Activated naive CD8-positive, alpha-beta T cell treated with anti-CD3 and anti-CD28 coated beads for 36 hours (primary cell): ENCODE measurements around the gene TEC. TPM values are rescaled to one million over a fixed set of nuclear protein-coding genes. Genes with fewer than 3 reads are reported as not detected.

Source experiments
- DNase-seq: peaks from one replicate; pipeline ENCODE4 v3.0.0; 2021
- H3K27ac Mint-ChIP-seq: one replicate; pipeline ENCODE4 v1.8.0; 2022; ENCODE audit warnings: mild to moderate bottlenecking, moderate library complexity, mixed read lengths
- H3K27me3 Mint-ChIP-seq: one replicate; pipeline ENCODE4 v1.8.0; 2022; ENCODE audit warnings: mild to moderate bottlenecking, mixed read lengths
- H3K36me3 Mint-ChIP-seq: one replicate; pipeline ENCODE4 v1.8.0; 2021; ENCODE audit warnings: mild to moderate bottlenecking, mixed read lengths
- H3K4me1 Mint-ChIP-seq: one replicate; pipeline ENCODE4 v1.8.0; 2021; ENCODE audit warnings: mixed read lengths
- H3K4me3 Mint-ChIP-seq: one replicate; pipeline ENCODE4 v1.8.0; 2022; ENCODE audit warnings: mild to moderate bottlenecking, moderate library complexity, mixed read lengths
- H3K9me3 Mint-ChIP-seq: one replicate; pipeline ENCODE4 v1.8.0; 2022; ENCODE audit warnings: mixed read lengths
- total RNA-seq, 2 experiments: library from RNA; stranded (reverse); gene quantifications; one replicate each; pipeline ENCODE4 v1.2.3, GENCODE V29; 2021

Gene TEC
- total RNA-seq, 2 experiments from 2014 or later, result 3.4 to 3.9 TPM

DNA sequence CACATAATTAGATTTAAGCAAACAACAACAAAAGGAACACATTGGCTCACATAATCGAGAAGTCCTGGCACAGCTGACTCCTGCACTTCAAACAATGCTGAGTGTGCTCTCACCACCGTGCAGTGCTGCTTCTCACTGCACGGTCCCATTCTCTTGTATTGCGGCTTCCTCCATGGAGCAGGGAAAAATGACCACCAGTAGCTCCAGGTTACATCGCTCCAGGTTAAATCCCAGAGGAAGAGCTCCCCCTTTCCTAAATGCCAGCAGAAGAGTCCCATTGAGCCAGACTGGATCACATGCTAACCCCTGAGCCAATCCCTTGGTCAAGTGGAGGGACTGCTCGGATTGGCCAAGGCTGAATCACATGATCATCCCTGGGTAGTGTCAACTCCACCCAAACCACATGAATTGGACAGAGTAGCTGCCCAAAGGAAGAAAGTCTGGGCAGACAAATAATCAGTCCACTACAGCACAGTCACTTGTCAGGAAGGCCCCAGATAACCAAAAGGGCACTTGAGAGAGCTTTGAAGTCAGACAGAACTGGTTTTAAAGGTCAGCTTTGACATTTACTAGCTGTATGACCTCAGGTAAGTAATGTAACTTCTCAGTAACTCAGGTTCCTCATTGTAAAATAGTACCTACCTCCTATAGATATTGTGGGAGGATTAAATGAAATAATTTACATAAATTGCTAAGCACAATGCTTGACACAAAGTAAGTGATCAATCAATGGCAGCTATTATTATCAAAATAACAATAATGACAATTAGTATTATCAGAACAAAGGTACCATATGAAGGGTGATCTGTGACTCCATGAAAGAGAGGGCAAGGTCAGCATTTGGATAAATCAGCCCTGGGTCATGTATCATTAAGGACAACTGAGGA lies 14.3 kb downstream of the TEC start:
- peaks cover 10% of the 10 kb centered on the region for H3K4me1 Mint-ChIP-seq
- no peaks in the 10 kb centered on the region for H3K9me3 Mint-ChIP-seq
- H3K36me3 Mint-ChIP-seq, result no peaks in the 10 kb centered on the region
- H3K27me3 Mint-ChIP-seq, result no peaks in the 10 kb centered on the region
- no peak overlapping the region for H3K27ac Mint-ChIP-seq
- no peak overlapping the region for H3K4me3 Mint-ChIP-seq
- no peak for DNase-seq

DNA sequence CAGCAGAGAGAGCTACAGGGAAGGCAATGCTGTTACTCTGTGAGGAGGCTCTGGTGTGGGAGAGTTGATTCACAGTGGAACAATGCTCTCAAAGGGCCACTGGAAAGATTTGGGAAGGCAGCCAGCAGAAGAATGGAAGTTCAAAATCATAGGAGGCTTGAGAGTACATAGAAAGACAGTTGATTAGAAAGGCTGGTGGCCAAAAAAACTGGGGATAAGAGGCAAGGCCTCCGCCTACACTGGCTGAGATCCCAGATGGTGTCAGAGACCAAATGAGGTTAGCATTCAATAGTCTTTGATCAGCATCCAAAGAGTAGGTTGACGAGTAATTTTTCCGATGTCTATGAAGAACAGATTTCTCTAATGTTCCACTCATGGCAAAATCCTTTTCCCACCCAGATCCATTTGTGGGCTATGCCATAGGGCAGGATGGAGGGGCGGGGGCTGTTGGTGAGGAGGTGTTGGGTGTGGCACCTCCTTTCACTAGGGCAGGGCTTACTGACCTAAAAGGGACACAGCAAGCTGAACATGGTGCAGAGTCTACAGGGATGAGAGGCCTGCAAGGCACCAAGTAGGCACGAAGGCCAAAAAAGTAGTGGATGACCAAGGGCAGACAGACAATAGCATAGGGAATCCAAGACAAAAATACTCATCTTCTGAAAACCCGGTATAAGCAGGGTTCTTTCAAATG lies 15.1 kb downstream of the TEC start:
- Mint-ChIP-seq H3K27ac (no peak overlapping the region), H3K4me1 (peaks cover 6% of the 10 kb centered on the region), H3K9me3 (no peaks in the 10 kb centered on the region), H3K27me3 (no peaks in the 10 kb centered on the region), H3K36me3 (no peaks in the 10 kb centered on the region), H3K4me3 (no peak overlapping the region)
- no peak for DNase-seq

GRCh38 chr4:48252313-48252712 lies 17.3 kb downstream of the TEC start:
- no peak overlapping the region for H3K4me3 Mint-ChIP-seq
- no peaks in the 10 kb centered on the region for H3K9me3 Mint-ChIP-seq
- H3K36me3 Mint-ChIP-seq, result no peaks in the 10 kb centered on the region
- peaks cover 2% of the 10 kb centered on the region for H3K4me1 Mint-ChIP-seq
- no peaks in the 10 kb centered on the region for H3K27me3 Mint-ChIP-seq
- no peak for DNase-seq
- no peak overlapping the region for H3K27ac Mint-ChIP-seq

DNA sequence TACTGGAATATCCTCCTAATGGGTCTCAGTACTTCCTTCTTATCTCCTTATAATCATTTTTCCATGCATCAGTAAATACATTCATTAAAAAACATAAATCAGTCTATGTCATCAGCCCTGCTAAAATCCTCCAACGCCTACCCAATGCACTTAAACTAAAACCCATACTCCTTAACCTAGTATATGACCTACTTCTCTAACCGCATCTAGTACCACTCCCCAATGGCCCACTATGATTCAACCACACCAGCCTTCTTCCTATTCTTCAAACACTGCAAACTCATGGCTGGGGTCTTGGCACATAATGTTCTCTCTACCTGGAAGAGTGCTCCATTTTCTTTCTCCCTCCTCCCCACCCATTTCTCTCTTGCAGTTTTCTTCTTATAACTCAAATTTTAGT lies 18.7 kb downstream of the TEC start:
- Mint-ChIP-seq H3K27me3 (no peaks in the 10 kb centered on the region), H3K27ac (no peak overlapping the region), H3K9me3 (no peaks in the 10 kb centered on the region), H3K4me3 (no peak overlapping the region), H3K4me1 (peaks cover 6% of the 10 kb centered on the region), H3K36me3 (no peaks in the 10 kb centered on the region)
- no peak for DNase-seq

DNA sequence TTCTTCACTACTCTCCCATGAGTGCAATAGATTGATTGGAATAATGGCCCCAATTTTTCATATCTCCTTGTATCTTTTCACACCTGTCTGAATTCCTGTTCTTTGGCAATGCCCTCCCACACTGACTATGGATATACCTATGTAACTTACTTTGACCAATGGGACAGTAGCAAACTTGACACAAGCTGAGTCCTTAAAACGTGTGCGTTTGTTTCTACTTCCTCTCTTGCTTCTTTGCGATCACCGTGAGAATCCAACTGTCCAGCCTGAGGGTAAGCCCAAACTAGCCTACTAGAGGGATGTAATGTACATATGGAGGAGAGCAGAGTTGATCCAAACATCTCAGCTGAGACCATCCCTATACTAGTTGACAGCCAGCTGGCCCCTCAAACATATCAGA lies 19.3 kb downstream of the TEC start:
- no peak for DNase-seq
- H3K27ac Mint-ChIP-seq, result no peak overlapping the region
- no peaks in the 10 kb centered on the region for H3K36me3 Mint-ChIP-seq
- H3K27me3 Mint-ChIP-seq, result no peaks in the 10 kb centered on the region
- H3K4me1 Mint-ChIP-seq, result peaks cover 4% of the 10 kb centered on the region
- no peak overlapping the region for H3K4me3 Mint-ChIP-seq
- H3K9me3 Mint-ChIP-seq, result no peaks in the 10 kb centered on the region

DNA sequence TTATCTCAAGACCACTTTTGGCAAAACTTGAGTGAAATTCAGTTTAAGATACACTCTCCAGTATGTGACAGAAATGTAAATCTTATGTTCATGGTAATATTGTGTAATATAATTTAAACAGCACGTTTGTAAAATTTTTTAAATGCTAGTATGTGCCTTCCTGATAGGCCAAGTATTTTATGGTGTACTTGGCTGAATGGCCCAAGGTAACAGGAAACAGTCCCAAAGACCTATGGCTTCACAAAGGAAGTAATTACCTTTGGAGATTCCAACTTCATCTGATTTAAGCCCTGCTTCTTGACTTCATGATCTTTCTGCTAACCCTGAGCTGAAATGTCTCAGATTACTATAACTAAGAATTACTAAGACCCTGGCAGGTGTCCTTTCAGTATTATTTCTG lies 20.3 kb downstream of the TEC start:
- Mint-ChIP-seq H3K27ac (no peak overlapping the region), H3K27me3 (no peaks in the 10 kb centered on the region), H3K36me3 (no peaks in the 10 kb centered on the region), H3K9me3 (peaks cover 1% of the 10 kb centered on the region), H3K4me1 (peaks cover 4% of the 10 kb centered on the region), H3K4me3 (no peak overlapping the region)
- DNase-seq, result no peak

- peaks cover 2% of the 10 kb centered on the region for H3K36me3 Mint-ChIP-seq
- no peak for DNase-seq
- H3K4me1 Mint-ChIP-seq, result peaks cover 4% of the 10 kb centered on the region
- no peak overlapping the region for H3K4me3 Mint-ChIP-seq
- no peaks in the 10 kb centered on the region for H3K27me3 Mint-ChIP-seq
- no peak overlapping the region for H3K27ac Mint-ChIP-seq
- H3K9me3 Mint-ChIP-seq, result peaks cover 1% of the 10 kb centered on the region
These were observed 21.1 kb downstream of the TEC start for GRCh38 chr4:48248559-48248953.

DNA sequence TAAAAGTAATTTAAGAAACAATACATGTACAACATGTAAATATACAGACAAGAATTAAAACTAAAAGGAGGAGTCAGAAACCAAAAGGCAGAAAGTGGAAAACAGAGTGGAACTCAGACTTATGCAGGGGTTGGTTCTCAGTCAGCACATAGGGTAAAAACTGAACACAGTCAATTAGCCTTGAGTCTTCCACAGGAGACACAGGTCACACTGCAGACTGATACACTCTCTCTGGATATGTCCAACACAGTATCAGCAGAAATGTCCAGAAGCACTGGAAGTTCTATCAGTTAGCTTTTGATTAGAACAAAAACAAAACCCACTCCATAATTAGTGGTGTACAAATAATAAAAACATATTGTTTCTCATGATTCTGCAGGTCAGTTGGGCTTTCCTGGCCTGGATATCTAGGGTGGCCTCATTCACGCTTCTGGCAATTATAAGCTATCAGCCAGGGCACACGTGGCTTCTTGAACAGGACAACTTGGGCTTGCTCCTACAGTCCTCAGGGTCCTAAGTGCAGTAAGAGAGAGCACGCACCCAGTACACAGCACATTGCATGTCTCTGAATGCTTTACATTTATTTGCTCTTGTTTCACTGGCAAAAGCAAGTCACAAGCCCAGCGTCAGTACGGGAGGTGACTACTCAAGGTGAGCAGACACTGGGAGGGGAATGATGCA lies 21.6 kb downstream of the TEC start:
- DNase-seq, result no peak
- Mint-ChIP-seq H3K4me3 (no peak overlapping the region), H3K9me3 (peaks cover 1% of the 10 kb centered on the region), H3K27me3 (no peaks in the 10 kb centered on the region), H3K27ac (no peak overlapping the region), H3K36me3 (peaks cover 2% of the 10 kb centered on the region), H3K4me1 (peaks cover 4% of the 10 kb centered on the region)

GRCh38 chr4:48247142-48247877 lies 22.3 kb downstream of the TEC start:
- H3K9me3 Mint-ChIP-seq, result peaks cover 1% of the 10 kb centered on the region

GRCh38 chr4:48244665-48245064 lies 25.0 kb downstream of the TEC start:
- Mint-ChIP-seq H3K27ac (no peak overlapping the region), H3K4me3 (no peak overlapping the region), H3K9me3 (peaks cover 1% of the 10 kb centered on the region), H3K27me3 (no peaks in the 10 kb centered on the region), H3K4me1 (peaks cover 4% of the 10 kb centered on the region), H3K36me3 (peaks cover 2% of the 10 kb centered on the region)
- no peak for DNase-seq

More at GRCh38 chr4:48247142-48247877, 22.3 kb downstream of the TEC start:
- H3K27me3 Mint-ChIP-seq, result no peaks in the 10 kb centered on the region
- H3K4me1 Mint-ChIP-seq, result peaks cover 4% of the 10 kb centered on the region
- no peak overlapping the region for H3K27ac Mint-ChIP-seq
- H3K4me3 Mint-ChIP-seq, result no peak overlapping the region
- DNase-seq, result no peak
- peaks cover 2% of the 10 kb centered on the region for H3K36me3 Mint-ChIP-seq

- Mint-ChIP-seq H3K4me1 (peaks cover 4% of the 10 kb centered on the region), H3K4me3 (no peak overlapping the region), H3K9me3 (peaks cover 1% of the 10 kb centered on the region), H3K27ac (no peak overlapping the region), H3K27me3 (no peaks in the 10 kb centered on the region), H3K36me3 (peaks cover 2% of the 10 kb centered on the region)
- DNase-seq, result no peak
These were observed 25.8 kb downstream of the TEC start for GRCh38 chr4:48243887-48244286.

- peaks cover 1% of the 10 kb centered on the region for H3K9me3 Mint-ChIP-seq
These were observed 26.2 kb downstream of the TEC start for GRCh38 chr4:48243429-48243828.

DNA sequence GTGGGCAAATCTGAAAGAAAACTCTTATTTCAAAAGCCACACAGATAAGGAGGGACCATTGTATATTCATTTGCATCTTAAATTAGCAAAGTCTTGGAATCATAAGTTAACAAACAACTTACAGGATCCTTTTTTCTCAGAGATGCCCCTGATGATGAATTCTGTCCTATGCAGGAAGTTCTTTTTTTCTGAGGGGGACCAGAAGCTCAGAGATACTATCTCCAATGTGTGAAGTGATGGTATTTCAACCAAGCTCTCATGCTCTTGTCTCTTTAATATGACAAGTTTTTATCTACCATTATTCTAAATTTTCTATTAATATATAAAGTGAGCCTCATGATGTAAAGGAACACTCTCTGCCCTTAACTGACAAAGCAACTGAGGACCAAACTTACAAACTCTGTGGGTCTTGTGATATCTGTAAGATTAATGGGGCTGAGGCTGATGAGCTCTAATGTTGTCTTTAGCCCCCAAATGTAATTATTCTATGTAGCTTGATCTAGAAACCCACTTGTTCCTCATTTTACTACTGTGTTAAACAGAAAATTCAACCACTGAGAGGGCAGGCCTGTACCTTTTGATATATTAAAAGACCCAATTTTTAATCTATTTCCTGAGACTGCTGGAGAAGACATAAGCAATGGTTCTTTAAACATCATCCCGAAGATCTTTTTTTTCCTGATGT lies 27.0 kb downstream of the TEC start:
- no peak overlapping the region for H3K27ac Mint-ChIP-seq
- peaks cover 2% of the 10 kb centered on the region for H3K36me3 Mint-ChIP-seq
- no peaks in the 10 kb centered on the region for H3K27me3 Mint-ChIP-seq
- no peak for DNase-seq
- H3K4me3 Mint-ChIP-seq, result no peak overlapping the region
- peaks cover 1% of the 10 kb centered on the region for H3K9me3 Mint-ChIP-seq
- peaks cover 7% of the 10 kb centered on the region for H3K4me1 Mint-ChIP-seq

More at GRCh38 chr4:48243429-48243828, 26.2 kb downstream of the TEC start:
- H3K36me3 Mint-ChIP-seq, result peaks cover 2% of the 10 kb centered on the region
- peaks cover 4% of the 10 kb centered on the region for H3K4me1 Mint-ChIP-seq
- no peak overlapping the region for H3K27ac Mint-ChIP-seq
- no peak overlapping the region for H3K4me3 Mint-ChIP-seq
- H3K27me3 Mint-ChIP-seq, result no peaks in the 10 kb centered on the region
- DNase-seq, result no peak

DNA sequence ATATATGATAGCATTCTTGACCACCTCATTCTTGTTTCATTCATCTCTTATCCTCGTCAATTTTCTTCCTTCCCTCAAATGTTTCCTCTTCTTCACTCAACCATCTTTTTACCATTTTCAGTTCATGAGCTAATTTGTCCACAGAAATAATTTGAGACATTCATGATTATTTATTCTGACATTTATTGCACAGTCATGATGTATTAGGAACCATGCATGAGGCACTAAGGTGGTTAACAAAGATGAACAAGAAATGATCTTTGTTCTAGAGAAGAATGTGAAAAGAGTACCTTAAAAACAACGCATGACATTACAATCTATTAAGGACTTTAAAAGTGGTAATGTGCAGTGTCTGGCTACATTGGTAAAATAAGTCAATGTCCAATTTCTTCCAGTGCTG lies 27.9 kb downstream of the TEC start:
- no peaks in the 10 kb centered on the region for H3K27me3 Mint-ChIP-seq
- no peak overlapping the region for H3K27ac Mint-ChIP-seq
- no peak overlapping the region for H3K4me3 Mint-ChIP-seq
- peaks cover 1% of the 10 kb centered on the region for H3K9me3 Mint-ChIP-seq
- no peak for DNase-seq
- H3K36me3 Mint-ChIP-seq, result peaks cover 2% of the 10 kb centered on the region
- peaks cover 3% of the 10 kb centered on the region for H3K4me1 Mint-ChIP-seq
